NB4 (cell line): Measurements from ENCODE around the gene LRRC61.
"Not testable (repeated sequence)": the region's sequence is repeated elsewhere in the genome, so short reads cannot be mapped to it uniquely, and the experiment has no call there.

Source experiments
- DNase-seq: peaks from one replicate; pipeline ENCODE4 v3.0.0; 2010; ENCODE audit warnings: low read depth
- H3K4me3 ChIP-seq: one replicate; pipeline ENCODE4 v1.5.1; 2011; ENCODE audit warnings: mild to moderate bottlenecking, low read depth, low read length, moderate library complexity
- CTCF ChIP-seq: IDR thresholded peaks from one replicate; pipeline ENCODE4 v1.5.1; 2012; ENCODE audit warnings: low read depth, low read length
- MAX ChIP-seq: IDR thresholded peaks from 2 replicates; pipeline ENCODE4 v1.6.1; 2011; ENCODE audit warnings: low read depth, low read length
- MYC ChIP-seq: IDR thresholded peaks from 2 replicates; pipeline ENCODE4 v1.6.1; 2011; ENCODE audit warnings: low read depth, low read length
- POLR2A ChIP-seq: IDR thresholded peaks from 2 replicates; pipeline ENCODE4 v1.6.1; 2011; ENCODE audit warnings: mild to moderate bottlenecking; ENCODE audit not compliant: insufficient read length; ENCODE audit errors: extremely low read depth

Gene LRRC61

GRCh38 chr7:150297978-150298377 lies 25.2 kb upstream of the LRRC61 start:
- not testable (repeated sequence) for H3K4me3 ChIP-seq, DNase-seq

GRCh38 chr7:150302908-150303310 lies 20.2 kb upstream of the LRRC61 start:
- H3K4me3 ChIP-seq, DNase-seq: not testable (repeated sequence)

- H3K4me3 ChIP-seq = not testable (repeated sequence)
These were observed 18.5 kb upstream of the LRRC61 start for GRCh38 chr7:150304499-150305258.

GRCh38 chr7:150305259-150305902 lies 17.8 kb upstream of the LRRC61 start:
- H3K4me3 ChIP-seq, DNase-seq: not testable (repeated sequence)

More at GRCh38 chr7:150304499-150305258, 18.5 kb upstream of the LRRC61 start:
- DNase-seq = not testable (repeated sequence)

GRCh38 chr7:150305903-150306284 lies 17.3 kb upstream of the LRRC61 start:
- DNase-seq, H3K4me3 ChIP-seq: not testable (repeated sequence)

GRCh38 chr7:150306377-150306776 lies 16.8 kb upstream of the LRRC61 start:
- DNase-seq, H3K4me3 ChIP-seq: not testable (repeated sequence)

- no peak for TF ChIP-seq POLR2A
- TF ChIP-seq MAX = no peak
- TF ChIP-seq MYC = no peak
- TF ChIP-seq CTCF = no peak
- DNase-seq = no peak
- no peak overlapping the region for H3K4me3 ChIP-seq
These were observed 16.0 kb upstream of the LRRC61 start for GRCh38 chr7:150307129-150307528.

- TF ChIP-seq MAX (no peak), POLR2A (no peak), CTCF (no peak), MYC (no peak)
- H3K4me3 ChIP-seq = no peak overlapping the region
- DNase-seq = no peak
These were observed 15.3 kb upstream of the LRRC61 start for GRCh38 chr7:150307904-150308303.

- TF ChIP-seq POLR2A = no peak
- no peak for TF ChIP-seq MYC
- no peak for TF ChIP-seq CTCF
- no peak for TF ChIP-seq MAX
- no peak for DNase-seq
These were observed 14.6 kb upstream of the LRRC61 start for GRCh38 chr7:150308575-150308974.

More at GRCh38 chr7:150308575-150308974, 14.6 kb upstream of the LRRC61 start:
- H3K4me3 ChIP-seq = no peak overlapping the region
